BJ (cell line): ENCODE measurements around the gene ZNF208. TPM values are rescaled to one million over a fixed set of nuclear protein-coding genes. Genes with fewer than 3 reads are reported as not detected.

ENCODE experiments used
- CTCF ChIA-PET: fragments of 350-600 bp; formaldehyde crosslinking; extraction: SDS; loops from one replicate; lab custom pipeline; 2021; ENCODE audit warnings: antibody characterized with exemption, inconsistent platforms; lab: Yijun Ruan, JAX
- POLR2A ChIA-PET: fragments of 300-600 bp; sonication (Branson Sonifier 250); formaldehyde crosslinking; extraction: SDS; loops from one replicate; lab custom pipeline; 2021; ENCODE audit warnings: antibody characterized with exemption; lab: Charles Lee
- DNase-seq: peaks from one replicate; pipeline ENCODE4 v3.0.0-alpha.2; 2011; ENCODE audit warnings: low read depth
- H3K27me3 ChIP-seq: 2 replicates; pipeline ENCODE4 v1.6.0; 2011; ENCODE audit warnings: low read length; ENCODE audit not compliant: control insufficient read depth, insufficient read depth
- H3K36me3 ChIP-seq: 2 replicates; pipeline ENCODE4 v1.5.1; 2011; ENCODE audit warnings: low read length; ENCODE audit not compliant: control insufficient read depth, insufficient read depth
- H3K4me3 ChIP-seq: 2 replicates; pipeline ENCODE4 v1.5.1; 2011; ENCODE audit warnings: low read depth, mild to moderate bottlenecking, control low read depth, low read length
- polyA plus RNA-seq: library from polyadenylated mRNA; depleted of rRNA; stranded (reverse); fragments of >200 nt; gene quantifications from 2 replicates; pipeline ENCODE4 v1.2.3, GENCODE V29; 2011
- TF ChIP-seq, protein P1 (sequence below): IDR thresholded peaks from 2 replicates; pipeline ENCODE4 v1.5.1; 2011; ENCODE audit warnings: low read depth, mild to moderate bottlenecking, control low read depth, inconsistent platforms, low read length, moderate library complexity; ENCODE audit not compliant: insufficient read depth

The ZNF208 gene
- polyA plus RNA-seq, 1 experiment = not detected

DNA sequence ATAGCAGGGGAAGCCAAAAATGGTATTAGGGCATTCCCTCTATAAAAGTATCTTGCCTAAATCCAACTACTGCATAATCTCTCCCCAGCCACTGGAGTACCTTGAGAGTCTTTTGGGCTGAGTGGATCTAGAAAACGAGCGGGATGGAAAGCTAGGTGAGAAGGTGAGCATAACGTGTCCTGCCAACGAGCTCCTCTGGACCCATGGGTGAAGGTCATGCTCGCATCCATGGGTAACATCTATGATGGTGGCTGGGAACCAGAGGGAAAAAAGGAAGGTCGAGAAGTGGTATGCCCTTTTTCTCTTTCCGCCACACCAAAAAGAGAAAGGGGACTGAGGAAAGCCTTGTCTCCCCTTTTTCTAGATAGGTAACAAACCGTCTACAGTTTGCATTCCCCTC is 63.0 kb downstream of the ZNF208 start:
- ChIA-PET CTCF (no interaction called here), POLR2A (no interaction called here)
- TF ChIP-seq, protein P1, sequence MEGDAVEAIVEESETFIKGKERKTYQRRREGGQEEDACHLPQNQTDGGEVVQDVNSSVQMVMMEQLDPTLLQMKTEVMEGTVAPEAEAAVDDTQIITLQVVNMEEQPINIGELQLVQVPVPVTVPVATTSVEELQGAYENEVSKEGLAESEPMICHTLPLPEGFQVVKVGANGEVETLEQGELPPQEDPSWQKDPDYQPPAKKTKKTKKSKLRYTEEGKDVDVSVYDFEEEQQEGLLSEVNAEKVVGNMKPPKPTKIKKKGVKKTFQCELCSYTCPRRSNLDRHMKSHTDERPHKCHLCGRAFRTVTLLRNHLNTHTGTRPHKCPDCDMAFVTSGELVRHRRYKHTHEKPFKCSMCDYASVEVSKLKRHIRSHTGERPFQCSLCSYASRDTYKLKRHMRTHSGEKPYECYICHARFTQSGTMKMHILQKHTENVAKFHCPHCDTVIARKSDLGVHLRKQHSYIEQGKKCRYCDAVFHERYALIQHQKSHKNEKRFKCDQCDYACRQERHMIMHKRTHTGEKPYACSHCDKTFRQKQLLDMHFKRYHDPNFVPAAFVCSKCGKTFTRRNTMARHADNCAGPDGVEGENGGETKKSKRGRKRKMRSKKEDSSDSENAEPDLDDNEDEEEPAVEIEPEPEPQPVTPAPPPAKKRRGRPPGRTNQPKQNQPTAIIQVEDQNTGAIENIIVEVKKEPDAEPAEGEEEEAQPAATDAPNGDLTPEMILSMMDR = no peak
- DNase-seq = no peak
- Histone ChIP-seq H3K4me3 (no peak overlapping the region), H3K27me3 (no peaks in the 10 kb centered on the region), H3K36me3 (no peaks in the 10 kb centered on the region)

DNA sequence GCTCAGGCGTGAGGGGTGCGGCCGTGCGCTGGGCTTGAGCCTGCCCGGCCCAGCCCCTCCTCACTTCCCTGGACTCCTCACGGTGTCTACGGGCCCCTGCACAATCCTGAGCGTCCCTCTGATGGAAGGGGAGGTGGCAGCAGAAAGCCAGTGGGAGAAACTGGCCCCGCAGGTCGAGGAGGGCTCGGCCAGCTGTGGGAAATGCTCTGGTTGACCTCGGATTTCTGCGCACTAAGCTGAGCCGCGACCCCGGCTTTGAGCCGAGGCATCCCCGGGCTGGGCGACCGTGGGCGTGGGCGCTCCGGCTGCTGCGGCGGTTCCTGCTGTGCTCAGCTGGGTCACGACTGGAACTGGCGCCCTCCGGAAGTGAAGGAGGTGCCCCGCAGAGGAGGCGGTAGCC is 70.1 kb downstream of the ZNF208 start:
- no peak overlapping the region for H3K4me3 ChIP-seq
- no peaks in the 10 kb centered on the region for H3K36me3 ChIP-seq
- H3K27me3 ChIP-seq = no peaks in the 10 kb centered on the region
- POLR2A ChIA-PET = no interaction called here
- DNase-seq = no peak
- TF ChIP-seq, protein P1 = no peak
- CTCF ChIA-PET = no interaction called here

DNA sequence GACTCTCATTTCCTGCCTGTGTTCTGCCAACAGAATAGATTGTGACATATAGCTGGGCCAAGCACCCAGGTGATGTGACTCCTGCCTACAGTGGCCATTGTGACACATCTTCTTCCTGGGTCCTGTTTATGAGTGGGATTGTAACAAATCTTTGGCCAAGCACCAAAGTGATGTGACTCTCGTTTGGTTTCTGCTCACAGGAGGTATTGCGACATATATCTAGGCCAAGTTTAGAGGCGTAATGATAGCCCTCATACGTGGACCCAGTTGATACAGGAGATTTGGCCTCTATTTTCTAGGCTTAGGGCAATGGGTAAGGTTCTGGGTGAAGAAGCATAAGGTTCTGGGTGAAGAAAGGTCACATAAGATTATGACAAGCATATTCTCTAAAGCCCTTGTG is 76.2 kb downstream of the ZNF208 start:
- CTCF ChIA-PET = no interaction called here
- TF ChIP-seq, protein P1 = no peak
- H3K27me3 ChIP-seq = no peaks in the 10 kb centered on the region

DNA sequence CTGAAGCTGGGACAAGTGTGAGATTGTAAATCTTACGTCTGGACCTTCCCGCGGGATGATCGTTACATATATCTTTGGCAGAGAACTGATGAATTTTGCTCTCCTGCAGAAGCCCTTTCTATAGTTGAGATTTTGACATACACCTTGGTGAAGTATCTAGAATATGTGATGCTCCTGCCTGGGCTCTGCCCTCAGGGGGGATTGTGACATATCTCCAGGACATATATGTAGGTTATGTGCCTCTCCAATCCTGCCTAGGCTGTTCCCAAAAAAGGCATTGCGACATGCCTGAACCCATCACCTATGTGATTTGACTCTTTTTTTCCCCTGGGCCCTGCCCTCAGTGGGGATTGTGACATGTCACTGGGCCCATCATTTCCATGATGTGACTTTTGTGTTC is 76.6 kb downstream of the ZNF208 start:
- CTCF ChIA-PET = no interaction called here
- POLR2A ChIA-PET = no interaction called here
- no peak for DNase-seq
- TF ChIP-seq, protein P1 = no peak
- Histone ChIP-seq H3K36me3 (no peaks in the 10 kb centered on the region), H3K27me3 (no peaks in the 10 kb centered on the region), H3K4me3 (no peak overlapping the region)

More for the DNA sequence above, 76.2 kb downstream of the ZNF208 start:
- H3K4me3 ChIP-seq = no peak overlapping the region
- H3K36me3 ChIP-seq = no peaks in the 10 kb centered on the region
- POLR2A ChIA-PET = no interaction called here
- DNase-seq = no peak

DNA sequence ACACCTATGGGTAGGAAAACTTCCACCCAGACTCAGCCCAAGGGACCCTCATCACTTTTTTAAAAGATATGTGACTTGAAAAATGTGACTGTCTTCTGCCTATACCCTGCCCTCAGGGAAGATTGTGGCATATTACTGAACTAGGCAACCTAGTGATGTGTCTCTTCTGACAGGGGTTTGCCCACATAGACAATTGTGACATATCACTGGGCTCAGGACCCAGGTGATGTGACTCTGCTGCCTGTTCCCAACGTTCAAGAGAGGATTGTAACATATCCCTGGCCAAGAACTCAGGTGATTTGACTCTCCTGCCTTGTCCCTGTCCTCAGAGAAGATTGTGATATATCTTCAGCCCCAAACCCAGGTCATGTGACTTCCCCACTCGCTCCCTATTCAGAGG is 88.5 kb downstream of the ZNF208 start:
- no peak for DNase-seq

More for the DNA sequence above, 88.5 kb downstream of the ZNF208 start:
- no peaks in the 10 kb centered on the region for H3K36me3 ChIP-seq
- no peaks in the 10 kb centered on the region for H3K27me3 ChIP-seq
- POLR2A ChIA-PET = no interaction called here
- H3K4me3 ChIP-seq = no peak overlapping the region
- TF ChIP-seq, protein P1 = no peak
- CTCF ChIA-PET = no interaction called here
